Activated T-helper 2 cell treated with anti-CD3 and anti-CD28 coated beads, Interferon-gamma antibody, Interleukin-2, Interleukin-4, amounts not matched to agents 10 μg/mL and 5 μg/mL and 100 μg/mL, durations not matched to agents 14 hours and 24 hours and 36 hours (primary cell): ENCODE measurements around the gene PRTG. TPM values are rescaled to one million over a fixed set of nuclear protein-coding genes. Genes with fewer than 3 reads are reported as not detected.

Experiments used
- total RNA-seq: library from RNA; stranded (reverse); gene quantifications from 2 replicates; pipeline ENCODE4 v1.2.3, GENCODE V29; 2022

PRTG gene
- total RNA-seq, 1 donor from 2014 or later: 0.66 TPM

Other genes starting within 250 kb of the PRTG start
- gene DNAAF4, start 234.9 kb downstream of the PRTG start, total RNA-seq: 0.41 TPM in 1 of 2 replicates, not detected in the other
- gene PYGO1, start 154.8 kb downstream of the PRTG start, total RNA-seq: 0.02 and 0.11 TPM in 2 replicates